Measurements from ENCODE around the gene PRAC1. TPM values are rescaled to one million over a fixed set of nuclear protein-coding genes. Genes with fewer than 3 reads are reported as not detected.

PRAC1 gene
- total and polyA plus RNA-seq, 11 donors = not detected

DNA sequence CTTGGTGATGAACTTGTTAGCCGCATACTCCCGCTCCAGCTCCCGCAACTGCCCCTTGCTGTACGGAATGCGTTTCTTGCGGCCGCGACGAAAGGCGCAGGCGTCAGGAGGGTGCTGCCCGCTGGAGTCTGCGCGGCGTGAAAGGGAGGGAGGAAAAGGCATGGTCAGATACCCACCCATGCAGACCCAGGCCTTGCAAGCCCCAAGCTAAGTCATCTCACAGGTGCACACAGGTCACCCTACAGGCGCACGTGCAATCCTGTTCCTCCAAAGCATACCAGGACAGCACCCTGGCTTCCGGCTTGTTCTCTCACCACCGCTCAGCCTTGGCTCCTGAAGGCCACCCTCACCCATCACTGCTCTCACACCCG lies 4.6 kb upstream of the PRAC1 start:
- peaks cover 69 to 100% (median 100%) of the 10 kb centered on the region in 9 donors for H3K27me3 ChIP-seq

GRCh38 chr17:48726114-48726915 lies 4.0 kb upstream of the PRAC1 start:
- no peaks in the 10 kb centered on the region for H3K36me3 ChIP-seq
- DNase-seq (no peak), ATAC-seq (no peak)
- peaks cover 0 to 38% (median 15%) of the 10 kb centered on the region in 12 donors for H3K4me1 ChIP-seq
- TF ChIP-seq POLR2A (IDR thresholded peaks at IDR 0.05) = no peak
- no peak for TF ChIP-seq CTCF (IDR thresholded peaks at IDR 0.05)
- 8 to 18% (median 13%) methylated on average over 18 to 20 of the region's 20 CpGs for WGBS, 4 donors
- H3K27ac ChIP-seq = no peak overlapping the region
- no peaks in the 10 kb centered on the region for H3K9me3 ChIP-seq
- intact Hi-C loops (cut with DNase I) = loop anchor here in 6 of 10 donors (5.0 to 10.0 kb wide), 4 partner anchors 66 to 278 kb away; no protein-coding TSS in a partner anchor
- no peak overlapping the region for H3K4me3 ChIP-seq
- H3K27me3 ChIP-seq = peaks cover 70 to 100% (median 100%) of the 10 kb centered on the region in 9 donors

More for the DNA sequence above, 4.6 kb upstream of the PRAC1 start:
- TF ChIP-seq CTCF (IDR thresholded peaks at IDR 0.05) (no peak), POLR2A (IDR thresholded peaks at IDR 0.05) (no peak)
- H3K36me3 ChIP-seq = no peaks in the 10 kb centered on the region
- intact Hi-C loops (cut with DNase I) = loop anchor here in 6 of 10 donors (5.0 to 10.0 kb wide), 4 partner anchors 65 to 278 kb away; no protein-coding TSS in a partner anchor
- ATAC-seq (no peak), DNase-seq (no peak)
- H3K9me3 ChIP-seq = no peaks in the 10 kb centered on the region
- H3K27ac ChIP-seq = no peak overlapping the region
- H3K4me1 ChIP-seq = peaks cover 0 to 38% (median 15%) of the 10 kb centered on the region in 12 donors
- no peak overlapping the region for H3K4me3 ChIP-seq
- WGBS, 4 donors = 7 to 10% (median 9%) methylated on average over 18 to 20 of the region's 20 CpGs

DNA sequence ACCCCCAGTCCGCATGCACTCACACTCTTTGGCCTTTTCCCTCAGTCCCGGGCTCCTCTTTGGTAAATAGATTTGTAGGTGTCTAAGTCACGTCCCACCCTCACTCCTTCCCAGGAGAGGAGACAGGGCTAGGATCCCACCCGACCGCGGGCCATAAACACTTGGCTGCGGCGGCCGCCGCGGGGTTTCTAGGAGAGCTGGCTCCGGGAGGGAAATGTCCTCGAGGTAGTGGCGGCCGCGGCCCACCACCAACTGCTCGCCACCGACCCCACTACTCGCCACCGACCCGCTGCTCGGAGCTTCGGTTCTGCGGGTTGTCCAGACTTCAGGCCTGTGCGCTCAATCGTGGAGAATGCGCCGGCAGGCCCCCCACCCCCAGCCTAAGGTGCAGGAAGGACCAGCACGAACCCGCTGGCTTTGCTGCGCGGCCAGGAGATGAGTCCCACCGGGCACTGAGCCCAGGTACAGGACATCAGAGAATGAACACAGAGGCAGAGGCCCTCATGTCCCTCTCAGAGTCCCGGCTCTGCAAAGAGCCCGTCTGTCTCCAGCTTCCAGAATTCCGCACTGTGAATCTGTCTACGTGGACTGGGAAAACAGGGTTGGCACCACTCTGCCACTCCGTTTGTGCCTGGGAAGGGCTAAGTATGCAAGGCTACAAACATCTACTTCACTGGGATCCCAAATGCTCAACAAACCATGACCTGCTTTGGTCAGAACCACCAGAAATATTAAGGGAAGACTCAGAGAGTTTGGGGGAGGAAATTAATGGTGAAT lies 3.2 kb upstream of the PRAC1 start:
- WGBS, 4 donors = 4 to 7% (median 5%) methylated on average over 17 to 38 of the region's 38 CpGs
- Histone ChIP-seq H3K36me3 (no peaks in the 10 kb centered on the region), H3K27me3 (peaks cover 75 to 100% (median 100%) of the 10 kb centered on the region in 9 donors), H3K9me3 (no peaks in the 10 kb centered on the region), H3K27ac (no peak overlapping the region), H3K4me1 (peaks cover 0 to 38% (median 15%) of the 10 kb centered on the region in 12 donors), H3K4me3 (no peak overlapping the region)
- DNase-seq (no peak), ATAC-seq (no peak)
- TF ChIP-seq POLR2A (IDR thresholded peaks at IDR 0.05) (no peak), CTCF (IDR thresholded peaks at IDR 0.05) (no peak)
- intact Hi-C loops (cut with DNase I) = loop anchor here (2.0 to 10.0 kb wide), 6 partner anchors 65 to 279 kb away; no protein-coding TSS in a partner anchor

DNA sequence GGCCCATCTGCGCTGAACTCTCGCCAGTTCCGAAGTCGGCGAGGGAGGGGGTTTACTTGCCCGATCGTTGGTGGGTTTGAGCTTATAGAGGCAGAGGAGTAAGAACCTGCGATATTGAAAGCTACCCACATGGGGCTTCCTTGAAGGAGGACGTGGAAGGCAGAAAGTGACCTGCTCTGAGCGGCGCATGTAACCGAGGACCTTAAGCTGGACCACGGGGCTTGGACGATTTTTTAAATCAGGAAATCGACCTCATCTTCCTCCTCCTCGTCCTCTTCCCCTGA lies 2.6 kb upstream of the PRAC1 start:
- 2 to 3% (median 3%) methylated on average over 16 of the region's 16 CpGs for WGBS, 4 donors
- intact Hi-C loops (cut with DNase I) = loop anchor here (2.0 to 10.0 kb wide), 6 partner anchors 66 to 280 kb away; no protein-coding TSS in a partner anchor
- H3K9me3 ChIP-seq = no peaks in the 10 kb centered on the region
- ATAC-seq (no peak), DNase-seq (no peak)
- peaks cover 0 to 38% (median 15%) of the 10 kb centered on the region in 12 donors for H3K4me1 ChIP-seq
- H3K27me3 ChIP-seq = peaks cover 78 to 100% (median 100%) of the 10 kb centered on the region in 9 donors
- no peak overlapping the region for H3K27ac ChIP-seq
- no peak overlapping the region for H3K4me3 ChIP-seq
- TF ChIP-seq POLR2A (IDR thresholded peaks at IDR 0.05) (no peak), CTCF (IDR thresholded peaks at IDR 0.05) (no peak)
- H3K36me3 ChIP-seq = no peaks in the 10 kb centered on the region
